Thyroid gland (tissue), 4 donors: ENCODE results near the gene SEC24D.

Experiments used
- POLR2A ChIP-seq, 2 donors: fragments of 450-650 bp; IDR thresholded peaks; one replicate each; pipeline ENCODE4 v1.6.1; 2017; ENCODE audit warnings: antibody characterized with exemption in 2 of 2, mild to moderate bottlenecking in 2 of 2, moderate library complexity in 1 of 2
- TF ChIP-seq, protein P1 (sequence below), 6 experiments: fragments of 200-600 bp in 3 of 6; fragments of 450-650 bp in 3 of 6; sonication (generic) in 3 of 6; IDR thresholded peaks; one replicate each; pipeline ENCODE4 v1.5.1; 2016 to 2019; ENCODE audit warnings: antibody characterized with exemption in 6 of 6, mild to moderate bottlenecking in 2 of 6, inconsistent platforms in 1 of 6, moderate library complexity in 1 of 6

DNA sequence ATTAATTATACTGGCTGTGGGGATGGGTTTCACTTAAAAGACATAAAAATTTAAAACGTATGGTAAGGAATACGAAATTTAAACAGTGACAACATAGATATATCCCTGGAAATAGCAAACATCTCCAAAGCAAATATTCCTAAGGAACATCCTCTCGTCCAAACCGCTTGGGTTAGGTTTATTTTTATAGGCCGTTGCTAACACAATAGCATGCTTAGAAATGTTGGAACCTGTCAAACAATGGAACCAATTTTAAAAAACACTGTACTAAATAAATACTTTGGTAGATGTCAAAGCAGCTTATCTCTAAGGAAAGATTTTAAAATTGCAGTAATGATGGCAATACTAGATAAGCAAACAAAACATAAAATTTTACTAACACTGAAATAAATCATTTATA lies 45.4 kb downstream of the SEC24D start:
- TF ChIP-seq, protein P1, sequence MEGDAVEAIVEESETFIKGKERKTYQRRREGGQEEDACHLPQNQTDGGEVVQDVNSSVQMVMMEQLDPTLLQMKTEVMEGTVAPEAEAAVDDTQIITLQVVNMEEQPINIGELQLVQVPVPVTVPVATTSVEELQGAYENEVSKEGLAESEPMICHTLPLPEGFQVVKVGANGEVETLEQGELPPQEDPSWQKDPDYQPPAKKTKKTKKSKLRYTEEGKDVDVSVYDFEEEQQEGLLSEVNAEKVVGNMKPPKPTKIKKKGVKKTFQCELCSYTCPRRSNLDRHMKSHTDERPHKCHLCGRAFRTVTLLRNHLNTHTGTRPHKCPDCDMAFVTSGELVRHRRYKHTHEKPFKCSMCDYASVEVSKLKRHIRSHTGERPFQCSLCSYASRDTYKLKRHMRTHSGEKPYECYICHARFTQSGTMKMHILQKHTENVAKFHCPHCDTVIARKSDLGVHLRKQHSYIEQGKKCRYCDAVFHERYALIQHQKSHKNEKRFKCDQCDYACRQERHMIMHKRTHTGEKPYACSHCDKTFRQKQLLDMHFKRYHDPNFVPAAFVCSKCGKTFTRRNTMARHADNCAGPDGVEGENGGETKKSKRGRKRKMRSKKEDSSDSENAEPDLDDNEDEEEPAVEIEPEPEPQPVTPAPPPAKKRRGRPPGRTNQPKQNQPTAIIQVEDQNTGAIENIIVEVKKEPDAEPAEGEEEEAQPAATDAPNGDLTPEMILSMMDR (IDR thresholded peaks at IDR 0.05): no peak
- TF ChIP-seq POLR2A (IDR thresholded peaks at IDR 0.05): no peak
